HCT116 (cell line): ENCODE data around the gene TFF1. TPM values are rescaled to one million over a fixed set of nuclear protein-coding genes. Genes with fewer than 3 reads are reported as not detected.

Source experiments
- ATAC-seq: fragments of 200-7000 bp; cut with Tn5 transposase; 2 replicates; pipeline ENCODE4 v1.9.1; 2020; ENCODE audit warnings: mild to moderate bottlenecking, moderate library complexity
- BruUV-seq: library from RNA; stranded (reverse); fragments of 400-500 nt; replicated peaks from 2 replicates; lab custom pipeline; 2021; lab: Mats Ljungman, UMichigan
- CTCF ChIA-PET: fragments of 300-600 bp; sonication (Branson Sonifier 250); formaldehyde crosslinking; loops from one replicate; lab custom pipeline; 2021; ENCODE audit warnings: antibody characterized with exemption; lab: Charles Lee
- POLR2A ChIA-PET: fragments of 300-600, 350-600 bp; sonication (Branson Sonifier 250); formaldehyde crosslinking; loops from one replicate; lab custom pipeline; 2021; ENCODE audit warnings: antibody characterized with exemption; lab: Charles Lee
- RAD21 ChIA-PET, 2 experiments: fragments of 300-600 bp; sonication (Branson Sonifier 250); formaldehyde crosslinking; loops; one replicate each; lab custom pipeline; 2023; ENCODE audit warnings: low total read pairs in 2 of 2; ENCODE audit not compliant: uncharacterized antibody in 2 of 2, unreplicated experiment in 2 of 2, low non-redundant PET in 1 of 2; lab: Charles Lee
- DNase-seq: peaks from one replicate; pipeline ENCODE4 v3.0.0-alpha.2; 2010; ENCODE audit warnings: low read depth, low spot score
- H2AFZ ChIP-seq: fragments of 200-600 bp; shearing (Covaris generic), sonication (generic); 2 replicates; pipeline ENCODE4 v1.6.1; 2017; ENCODE audit warnings: low read depth, mixed run types, mixed read lengths, antibody characterized with exemption, low read length; ENCODE audit not compliant: poor library complexity, severe bottlenecking
- H3K27ac ChIP-seq: 2 replicates; pipeline ENCODE4 v1.5.1; 2012; ENCODE audit warnings: low read depth, low read length
- H3K27me3 ChIP-seq: fragments of 200-600 bp; sonication (generic); 2 replicates; pipeline ENCODE4 v1.6.1; 2016; ENCODE audit warnings: mixed run types, low read length, mixed read lengths; ENCODE audit not compliant: insufficient read depth
- H3K36me3 ChIP-seq, 2 experiments: fragments of 200-500 bp in 1 of 2; fragments of 200-600 bp in 1 of 2; sonication (Bioruptor generic) in 1 of 2; sonication (generic) in 1 of 2; 2 replicates each; pipeline versions ENCODE4 v1.5.1 to v1.6.1; 2014 to 2016; ENCODE audit warnings: low read length in 2 of 2, inconsistent platforms in 1 of 2, mixed read lengths in 1 of 2, mixed run types in 1 of 2; ENCODE audit not compliant: insufficient read depth in 2 of 2, control insufficient read depth in 1 of 2
- H3K4me1 ChIP-seq, 2 experiments: fragments of 200-600 bp in 1 of 2; sonication (generic) in 1 of 2; 2 replicates each; pipeline versions ENCODE4 v1.5.1 to v1.6.1; 2012 to 2017; ENCODE audit warnings: low read length in 2 of 2, inconsistent platforms in 1 of 2, mild to moderate bottlenecking in 1 of 2, mixed read lengths in 1 of 2, mixed run types in 1 of 2, moderate library complexity in 1 of 2; ENCODE audit not compliant: insufficient read depth in 2 of 2, control insufficient read depth in 1 of 2
- H3K4me2 ChIP-seq: fragments of 200-600 bp; sonication (generic); 2 replicates; pipeline ENCODE4 v1.6.1; 2017; ENCODE audit warnings: mixed run types, low read length, mixed read lengths
- H3K4me3 ChIP-seq, 2 experiments: fragments of 200-600 bp in 1 of 2; sonication (generic) in 1 of 2; replicated peaks in 1 of 2; 2 replicates each; pipeline ENCODE4 v1.5.1; 2011 to 2016; ENCODE audit warnings: low read length in 2 of 2, control low read depth in 1 of 2, low read depth in 1 of 2, mild to moderate bottlenecking in 1 of 2, mixed read lengths in 1 of 2, mixed run types in 1 of 2
- H3K79me2 ChIP-seq: fragments of 200-600 bp; sonication (generic); 2 replicates; pipeline ENCODE4 v1.6.1; 2017; ENCODE audit warnings: mild to moderate bottlenecking, mixed run types, low read length, moderate library complexity, mixed read lengths; ENCODE audit not compliant: insufficient read depth
- H3K9ac ChIP-seq: fragments of 200-600 bp; sonication (generic); 2 replicates; pipeline ENCODE4 v1.6.1; 2016; ENCODE audit warnings: low read length, mixed read lengths
- H3K9me2 ChIP-seq: fragments of 200-600 bp; sonication (generic), shearing (Covaris generic); 2 replicates; pipeline ENCODE4 v1.6.1; 2017; ENCODE audit warnings: mixed run types, mild to moderate bottlenecking, moderate library complexity; ENCODE audit not compliant: insufficient read depth
- H3K9me3 ChIP-seq, 2 experiments: fragments of 200-500 bp in 1 of 2; fragments of 200-600 bp in 1 of 2; sonication (Bioruptor generic) in 1 of 2; sonication (generic) in 1 of 2; 2 replicates each; pipeline ENCODE4 v1.6.1; 2014 to 2017; ENCODE audit warnings: low read length in 2 of 2, mixed read lengths in 2 of 2, inconsistent platforms in 1 of 2, low read depth in 1 of 2, mild to moderate bottlenecking in 1 of 2, mixed run types in 1 of 2, moderate library complexity in 1 of 2; ENCODE audit not compliant: control insufficient read depth in 1 of 2, insufficient read depth in 1 of 2
- H4K20me1 ChIP-seq: fragments of 200-600 bp; sonication (generic), shearing (Covaris generic); 2 replicates; pipeline ENCODE4 v1.6.1; 2017; ENCODE audit warnings: mixed run types, mild to moderate bottlenecking, moderate library complexity; ENCODE audit not compliant: insufficient read depth
- CBX3 ChIP-seq: IDR thresholded peaks from 2 replicates; pipeline ENCODE4 v1.6.1; 2012; ENCODE audit warnings: low read depth
- EZH2phosphoT487 ChIP-seq: fragments of 200-600 bp; IDR thresholded peaks from 2 replicates; pipeline ENCODE4 v1.6.1; 2018; ENCODE audit warnings: antibody characterized with exemption, borderline replicate concordance
- POLR2AphosphoS5 ChIP-seq: IDR thresholded peaks from 2 replicates; pipeline ENCODE4 v1.6.1; 2011; ENCODE audit warnings: mild to moderate bottlenecking, low read depth, low read length, moderate library complexity
- TCF7L2 ChIP-seq: IDR thresholded peaks from 2 replicates; pipeline ENCODE4 v1.7.0; 2011; ENCODE audit warnings: borderline replicate concordance, inconsistent platforms; ENCODE audit not compliant: insufficient read depth, insufficient read length; ENCODE audit errors: extremely low read depth
- ZFX ChIP-seq: fragments of 450-650 bp; IDR thresholded peaks from 2 replicates; pipeline ENCODE4 v1.6.1; 2017
- intact Hi-C: fragments of 100-400 bp; cut with micrococcal nuclease; formaldehyde crosslinking; loops from 2 replicates; pipeline ENCODE4 v1.10.0; 2022
- total RNA-seq: library from RNA; stranded (reverse); gene quantifications from one replicate; pipeline ENCODE4 v1.2.1, GENCODE V29; 2021; ENCODE audit not compliant: unreplicated experiment
- TF ChIP-seq, protein P1 (sequence below): IDR thresholded peaks from 2 replicates; pipeline ENCODE4 v1.6.1; 2011; ENCODE audit warnings: mild to moderate bottlenecking, low read length, moderate library complexity; ENCODE audit not compliant: insufficient replicate concordance; ENCODE audit errors: extremely low read depth
- TF ChIP-seq, protein P2 (sequence below): IDR thresholded peaks from 2 replicates; pipeline ENCODE4 v1.6.1; 2012
- TF ChIP-seq, protein P3 (sequence below): IDR thresholded peaks from 2 replicates; pipeline ENCODE4 v1.6.1; 2012; ENCODE audit warnings: low read depth
- TF ChIP-seq, protein P4 (sequence below): IDR thresholded peaks from 2 replicates; pipeline ENCODE4 v1.6.1; 2012

Gene TFF1
- total RNA-seq, 1 experiment from 2014 or later = 0.61 TPM

DNA sequence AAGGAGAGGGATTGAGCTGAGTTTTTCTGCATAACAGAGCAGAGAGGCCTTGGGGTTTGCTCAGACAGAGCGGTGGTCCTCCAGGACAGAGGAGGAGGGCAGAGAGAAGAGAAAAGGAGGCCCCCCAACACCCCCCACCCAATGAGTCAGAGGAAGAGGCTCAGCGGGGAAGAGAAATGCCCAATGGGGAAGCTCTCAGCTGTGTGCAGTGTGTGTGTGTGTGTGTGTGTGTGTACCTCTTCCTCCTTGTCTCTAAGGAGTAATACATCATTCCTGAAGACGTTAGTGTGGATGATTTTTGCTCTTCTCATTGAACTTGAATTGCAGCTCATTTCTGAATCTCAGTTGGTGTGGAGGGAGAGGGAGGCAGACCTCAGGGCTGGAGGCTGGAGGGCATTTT lies 20.8 kb upstream of the TFF1 start:
- no peak overlapping the region for H3K4me2 ChIP-seq
- DNase-seq (no peak), ATAC-seq (no peak)
- H3K4me1 ChIP-seq = peaks cover 0 to 3% of the 10 kb centered on the region in 2 experiments; a peak in 1 of 4 replicates
- no peaks in the 10 kb centered on the region for H4K20me1 ChIP-seq
- ChIA-PET CTCF (interaction anchor here (0.6 kb wide), 1 partner anchor 78 kb away, joined by 3 read pairs; no protein-coding TSS in a partner anchor), POLR2A (no interaction called here), RAD21 (no interaction called here)
- peaks cover under 1 to 5% of the 10 kb centered on the region in 2 experiments; a peak in 2 of 4 replicates for H3K9me3 ChIP-seq
- H3K9ac ChIP-seq = no peak overlapping the region
- no peaks in the 10 kb centered on the region for H3K36me3 ChIP-seq
- H3K9me2 ChIP-seq = no peaks in the 10 kb centered on the region
- TF ChIP-seq, protein P1, sequence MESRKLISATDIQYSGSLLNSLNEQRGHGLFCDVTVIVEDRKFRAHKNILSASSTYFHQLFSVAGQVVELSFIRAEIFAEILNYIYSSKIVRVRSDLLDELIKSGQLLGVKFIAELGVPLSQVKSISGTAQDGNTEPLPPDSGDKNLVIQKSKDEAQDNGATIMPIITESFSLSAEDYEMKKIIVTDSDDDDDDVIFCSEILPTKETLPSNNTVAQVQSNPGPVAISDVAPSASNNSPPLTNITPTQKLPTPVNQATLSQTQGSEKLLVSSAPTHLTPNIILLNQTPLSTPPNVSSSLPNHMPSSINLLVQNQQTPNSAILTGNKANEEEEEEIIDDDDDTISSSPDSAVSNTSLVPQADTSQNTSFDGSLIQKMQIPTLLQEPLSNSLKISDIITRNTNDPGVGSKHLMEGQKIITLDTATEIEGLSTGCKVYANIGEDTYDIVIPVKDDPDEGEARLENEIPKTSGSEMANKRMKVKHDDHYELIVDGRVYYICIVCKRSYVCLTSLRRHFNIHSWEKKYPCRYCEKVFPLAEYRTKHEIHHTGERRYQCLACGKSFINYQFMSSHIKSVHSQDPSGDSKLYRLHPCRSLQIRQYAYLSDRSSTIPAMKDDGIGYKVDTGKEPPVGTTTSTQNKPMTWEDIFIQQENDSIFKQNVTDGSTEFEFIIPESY = no peak
- no peak for TF ChIP-seq CBX3
- peaks cover 3% of the 10 kb centered on the region; the same call in 1 of the 2 replicates for H3K27me3 ChIP-seq
- no TSS peak for BruUV-seq
- no peak overlapping the region for H3K4me3 ChIP-seq
- intact Hi-C loops = loop anchor here (10.0 kb wide), 1 partner anchor 148 kb away; no protein-coding TSS in a partner anchor
- H2AFZ ChIP-seq = no peak overlapping the region
- no peak overlapping the region for H3K27ac ChIP-seq
- no peaks in the 10 kb centered on the region for H3K79me2 ChIP-seq

DNA sequence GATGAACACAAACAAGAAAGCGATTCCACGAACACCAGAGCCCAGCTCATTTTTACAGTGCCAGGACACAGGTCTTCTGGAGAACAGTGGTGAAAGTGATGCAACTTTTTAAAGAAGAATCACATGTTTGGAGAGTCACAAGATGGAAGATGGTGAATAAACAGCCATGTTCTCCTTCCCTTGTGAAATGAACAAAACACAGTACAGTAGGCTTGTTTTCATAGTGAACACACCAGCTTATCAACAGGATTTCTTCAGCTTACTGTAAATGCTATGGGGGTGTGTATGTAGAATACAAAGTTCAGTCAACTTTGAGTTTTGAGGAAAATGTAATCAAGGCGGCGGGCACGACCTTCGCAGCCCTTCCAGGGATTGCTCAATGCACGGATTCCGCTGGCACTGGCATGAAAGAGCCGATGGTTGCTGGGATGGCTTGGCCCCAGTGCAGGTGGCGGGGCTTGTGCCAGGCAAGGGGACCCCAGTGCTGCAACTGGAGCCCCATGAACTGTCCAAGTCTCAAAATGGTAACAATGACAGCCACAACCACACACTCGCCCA lies 19.8 kb upstream of the TFF1 start:
- ChIA-PET CTCF (no interaction called here), RAD21 (no interaction called here), POLR2A (no interaction called here)
- no peak overlapping the region for H3K9ac ChIP-seq
- H3K36me3 ChIP-seq = no peaks in the 10 kb centered on the region
- H3K79me2 ChIP-seq = no peaks in the 10 kb centered on the region
- intact Hi-C loops = loop anchor here (10.0 kb wide), 1 partner anchor 149 kb away; no protein-coding TSS in a partner anchor
- H3K9me3 ChIP-seq = peaks cover 4 to 5% of the 10 kb centered on the region in 2 experiments; a peak in 2 of 4 replicates
- no TSS peak for BruUV-seq
- no peaks in the 10 kb centered on the region for H3K9me2 ChIP-seq
- no peaks in the 10 kb centered on the region for H4K20me1 ChIP-seq
- H3K4me1 ChIP-seq = peaks cover 0 to 3% of the 10 kb centered on the region in 2 experiments; a peak in 1 of 4 replicates
- ATAC-seq = no peak
- peaks cover 3% of the 10 kb centered on the region; the same call in 1 of the 2 replicates for H3K27me3 ChIP-seq
- H2AFZ ChIP-seq = no peak overlapping the region
- DNase-seq = no peak
- no peak overlapping the region for H3K27ac ChIP-seq
- H3K4me3 ChIP-seq = no peak overlapping the region
- H3K4me2 ChIP-seq = no peak overlapping the region
- TF ChIP-seq TCF7L2 (no peak), ZFX (no peak), EZH2phosphoT487 (no peak), POLR2AphosphoS5 (no peak)
- TF ChIP-seq, protein P2, sequence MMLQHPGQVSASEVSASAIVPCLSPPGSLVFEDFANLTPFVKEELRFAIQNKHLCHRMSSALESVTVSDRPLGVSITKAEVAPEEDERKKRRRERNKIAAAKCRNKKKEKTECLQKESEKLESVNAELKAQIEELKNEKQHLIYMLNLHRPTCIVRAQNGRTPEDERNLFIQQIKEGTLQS = no peak
- TF ChIP-seq, protein P3, sequence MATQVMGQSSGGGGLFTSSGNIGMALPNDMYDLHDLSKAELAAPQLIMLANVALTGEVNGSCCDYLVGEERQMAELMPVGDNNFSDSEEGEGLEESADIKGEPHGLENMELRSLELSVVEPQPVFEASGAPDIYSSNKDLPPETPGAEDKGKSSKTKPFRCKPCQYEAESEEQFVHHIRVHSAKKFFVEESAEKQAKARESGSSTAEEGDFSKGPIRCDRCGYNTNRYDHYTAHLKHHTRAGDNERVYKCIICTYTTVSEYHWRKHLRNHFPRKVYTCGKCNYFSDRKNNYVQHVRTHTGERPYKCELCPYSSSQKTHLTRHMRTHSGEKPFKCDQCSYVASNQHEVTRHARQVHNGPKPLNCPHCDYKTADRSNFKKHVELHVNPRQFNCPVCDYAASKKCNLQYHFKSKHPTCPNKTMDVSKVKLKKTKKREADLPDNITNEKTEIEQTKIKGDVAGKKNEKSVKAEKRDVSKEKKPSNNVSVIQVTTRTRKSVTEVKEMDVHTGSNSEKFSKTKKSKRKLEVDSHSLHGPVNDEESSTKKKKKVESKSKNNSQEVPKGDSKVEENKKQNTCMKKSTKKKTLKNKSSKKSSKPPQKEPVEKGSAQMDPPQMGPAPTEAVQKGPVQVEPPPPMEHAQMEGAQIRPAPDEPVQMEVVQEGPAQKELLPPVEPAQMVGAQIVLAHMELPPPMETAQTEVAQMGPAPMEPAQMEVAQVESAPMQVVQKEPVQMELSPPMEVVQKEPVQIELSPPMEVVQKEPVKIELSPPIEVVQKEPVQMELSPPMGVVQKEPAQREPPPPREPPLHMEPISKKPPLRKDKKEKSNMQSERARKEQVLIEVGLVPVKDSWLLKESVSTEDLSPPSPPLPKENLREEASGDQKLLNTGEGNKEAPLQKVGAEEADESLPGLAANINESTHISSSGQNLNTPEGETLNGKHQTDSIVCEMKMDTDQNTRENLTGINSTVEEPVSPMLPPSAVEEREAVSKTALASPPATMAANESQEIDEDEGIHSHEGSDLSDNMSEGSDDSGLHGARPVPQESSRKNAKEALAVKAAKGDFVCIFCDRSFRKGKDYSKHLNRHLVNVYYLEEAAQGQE = no peak
- TF ChIP-seq, protein P4, sequence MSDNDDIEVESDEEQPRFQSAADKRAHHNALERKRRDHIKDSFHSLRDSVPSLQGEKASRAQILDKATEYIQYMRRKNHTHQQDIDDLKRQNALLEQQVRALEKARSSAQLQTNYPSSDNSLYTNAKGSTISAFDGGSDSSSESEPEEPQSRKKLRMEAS = no peak
- TF ChIP-seq, protein P1 = no peak
